Astrocyte (in vitro differentiated cells and primary cell): Measurements from ENCODE around the gene DENND5B. TPM values are rescaled to one million over a fixed set of nuclear protein-coding genes. Genes with fewer than 3 reads are reported as not detected.

ENCODE experiments used
- DNase-seq: peaks from one replicate; pipeline ENCODE4 v3.0.0-alpha.2; 2010; ENCODE audit warnings: low read depth
- FAIRE-seq: peaks from 2 replicates; lab custom pipeline; 2011; peaks lifted over from hg19 to GRCh38; lab: Jason Lieb, UNC
- H2AFZ ChIP-seq: 2 replicates; pipeline ENCODE4 v1.6.0; 2012; ENCODE audit warnings: low read depth, low read length, inconsistent platforms
- H3K27ac ChIP-seq: 2 replicates; pipeline ENCODE4 v1.5.1; 2011; ENCODE audit warnings: low read depth, low read length, inconsistent platforms
- H3K27me3 ChIP-seq: 2 replicates; pipeline ENCODE4 v1.6.0; 2011; ENCODE audit warnings: low read length, inconsistent platforms; ENCODE audit not compliant: insufficient read depth
- H3K36me3 ChIP-seq: 2 replicates; pipeline ENCODE4 v1.5.1; 2011; ENCODE audit warnings: low read length, inconsistent platforms; ENCODE audit not compliant: insufficient read depth
- H3K4me1 ChIP-seq: 2 replicates; pipeline ENCODE4 v1.5.1; 2011; ENCODE audit warnings: low read length, inconsistent platforms; ENCODE audit not compliant: insufficient read depth
- H3K4me2 ChIP-seq: 2 replicates; pipeline ENCODE4 v1.6.0; 2012; ENCODE audit warnings: low read length, inconsistent platforms
- H3K4me3 ChIP-seq: 2 replicates; pipeline ENCODE4 v1.5.1; 2011; ENCODE audit warnings: low read depth, mild to moderate bottlenecking, low read length, inconsistent platforms; ENCODE audit not compliant: insufficient read depth
- H3K79me2 ChIP-seq: 2 replicates; pipeline ENCODE4 v1.6.0; 2012; ENCODE audit warnings: mild to moderate bottlenecking, low read length, inconsistent platforms; ENCODE audit not compliant: insufficient read depth
- H3K9ac ChIP-seq: 2 replicates; pipeline ENCODE4 v1.6.0; 2012; ENCODE audit warnings: mild to moderate bottlenecking, low read length, inconsistent platforms
- H3K9me3 ChIP-seq: 2 replicates; pipeline ENCODE4 v1.5.1; 2012; ENCODE audit warnings: low read depth, mild to moderate bottlenecking, low read length, inconsistent platforms; ENCODE audit not compliant: insufficient read depth
- H4K20me1 ChIP-seq: 2 replicates; pipeline ENCODE4 v1.6.0; 2012; ENCODE audit warnings: low read length, inconsistent platforms; ENCODE audit not compliant: insufficient read depth
- H3K27ac Mint-ChIP-seq: one replicate; pipeline ENCODE4 v1.8.0; 2021; ENCODE audit warnings: mild to moderate bottlenecking, mixed read lengths; ENCODE audit not compliant: unreplicated experiment
- H3K27me3 Mint-ChIP-seq: one replicate; pipeline ENCODE4 v1.8.0; 2021; ENCODE audit warnings: low read depth, mixed read lengths; ENCODE audit not compliant: unreplicated experiment
- H3K36me3 Mint-ChIP-seq: one replicate; pipeline ENCODE4 v1.8.0; 2021; ENCODE audit warnings: low read depth, mixed read lengths; ENCODE audit not compliant: unreplicated experiment
- H3K4me1 Mint-ChIP-seq: one replicate; pipeline ENCODE4 v1.8.0; 2021; ENCODE audit warnings: low read depth, mixed read lengths; ENCODE audit not compliant: unreplicated experiment
- H3K4me3 Mint-ChIP-seq: one replicate; pipeline ENCODE4 v1.8.0; 2021; ENCODE audit warnings: mild to moderate bottlenecking, moderate library complexity, mixed read lengths; ENCODE audit not compliant: unreplicated experiment
- H3K9me3 Mint-ChIP-seq: one replicate; pipeline ENCODE4 v1.8.0; 2021; ENCODE audit warnings: mild to moderate bottlenecking, mixed read lengths; ENCODE audit not compliant: unreplicated experiment
- CTCF ChIP-seq: IDR thresholded peaks from 2 replicates; pipeline ENCODE4 v1.5.1; 2011; ENCODE audit warnings: low read depth, mild to moderate bottlenecking, inconsistent platforms, low read length, moderate library complexity; ENCODE audit not compliant: insufficient read depth
- EZH2 ChIP-seq: IDR thresholded peaks from 2 replicates; pipeline ENCODE4 v1.6.1; 2012; ENCODE audit warnings: mild to moderate bottlenecking, low read length, inconsistent platforms; ENCODE audit not compliant: insufficient read depth
- total RNA-seq: library from RNA; stranded (reverse); gene quantifications from 2 replicates; pipeline ENCODE4 v1.2.1, GENCODE V29; 2021

Gene DENND5B
- total RNA-seq, 1 donor from 2014 or later: 22.7 TPM

- TF ChIP-seq EZH2 (no peak), CTCF (no peak)
- H3K9me3 Mint-ChIP-seq: no peaks in the 10 kb centered on the region
- no peak for FAIRE-seq
Measured at GRCh38 chr12:31337952-31338351, 253.0 kb downstream of the DENND5B start.

More at GRCh38 chr12:31337952-31338351, 253.0 kb downstream of the DENND5B start:
- no peaks in the 10 kb centered on the region for H3K9me3 ChIP-seq
- Mint-ChIP-seq H3K27me3 (no peaks in the 10 kb centered on the region), H3K4me3 (no peak overlapping the region), H3K4me1 (no peaks in the 10 kb centered on the region), H3K36me3 (no peaks in the 10 kb centered on the region), H3K27ac (no peak overlapping the region)
- H3K4me2 ChIP-seq: no peak overlapping the region
- H4K20me1 ChIP-seq: no peaks in the 10 kb centered on the region
- H3K27ac ChIP-seq: no peak overlapping the region
- DNase-seq: no peak
- H3K4me3 ChIP-seq: no peak overlapping the region
- H3K4me1 ChIP-seq: no peaks in the 10 kb centered on the region
- no peaks in the 10 kb centered on the region for H3K27me3 ChIP-seq
- no peaks in the 10 kb centered on the region for H3K36me3 ChIP-seq
- no peak overlapping the region for H2AFZ ChIP-seq
- no peaks in the 10 kb centered on the region for H3K79me2 ChIP-seq
- H3K9ac ChIP-seq: no peak overlapping the region

Other genes starting within 250 kb of the DENND5B start
- gene ETFBKMT, start 68.6 kb upstream of the DENND5B start, total RNA-seq: 2.1 and 2.2 TPM in 2 replicates
- gene AMN1, start 137.9 kb upstream of the DENND5B start, total RNA-seq: 3.6 and 3.9 TPM in 2 replicates